Fibroblast of lung (primary cell): ENCODE results near the gene MLXIP.

Source experiments
- CTCF ChIP-seq, 2 donors: IDR thresholded peaks in 1 of 2; conservative IDR thresholded peaks in 1 of 2; 1 replicate in 1 of 2; 2 replicates in 1 of 2; pipeline ENCODE4 v1.5.1; 2011 to 2012; ENCODE audit warnings: low read length in 2 of 2, control low read depth in 1 of 2, inconsistent platforms in 1 of 2, low read depth in 1 of 2, mild to moderate bottlenecking in 1 of 2
- EZH2 ChIP-seq: IDR thresholded peaks from 2 replicates; pipeline ENCODE4 v1.5.1; 2012; ENCODE audit warnings: low read length, control low read depth, mild to moderate bottlenecking; ENCODE audit errors: missing control alignments

- no peak for TF ChIP-seq CTCF (conservative IDR thresholded peaks at IDR 0.05 in 1 of 2, IDR thresholded peaks at IDR 0.05 in 1 of 2; ENCODE audit: low read depth in 1 of 2, low read length in 2 of 2)
- TF ChIP-seq EZH2: no peak
These were observed 60.1 kb downstream of the MLXIP start for GRCh38 chr12:122138616-122139015.
